HT1080 (cell line): ENCODE measurements around the gene HARBI1. TPM values are rescaled to one million over a fixed set of nuclear protein-coding genes. Genes with fewer than 3 reads are reported as not detected.

ENCODE experiments used
- DNase-seq: peaks from one replicate; pipeline ENCODE4 v3.0.0-alpha.2; 2015; ENCODE audit warnings: low read depth
- total RNA-seq: library from RNA; depleted of rRNA; stranded (reverse); fragments of >200 nt; shearing (Covaris generic); gene quantifications from 2 replicates; pipeline ENCODE4 v1.2.3, GENCODE V29; 2014; rRNA removed

The HARBI1 gene
- total RNA-seq, 1 experiment from 2014 or later = 4.5 TPM

GRCh38 chr11:46554213-46555147 is 62.5 kb downstream of the HARBI1 start:
- DNase-seq = peak; percentile 87

- DNase-seq = no peak
Measured at GRCh38 chr11:46553814-46554212, 63.2 kb downstream of the HARBI1 start.

Other genes starting within 250 kb of the HARBI1 start
- 40.5 and 54.9 TPM in 2 replicates for gene MDK, start 235.6 kb downstream of the HARBI1 start, total RNA-seq
- 0.40 and 0.57 TPM in 2 replicates for gene CHRM4, start 225.5 kb downstream of the HARBI1 start, total RNA-seq
- 15.3 and 17.2 TPM in 2 replicates for gene AMBRA1, start 23.2 kb downstream of the HARBI1 start, total RNA-seq
- gene ATG13, start 326 bp upstream of the HARBI1 start, total RNA-seq = 68.6 and 117 TPM in 2 replicates
- 27.4 and 46.9 TPM in 2 replicates for gene ARHGAP1, start 83.4 kb upstream of the HARBI1 start, total RNA-seq
- gene ZNF408, start 83.8 kb upstream of the HARBI1 start, total RNA-seq = 11.5 and 11.8 TPM in 2 replicates
- gene F2, start 102.0 kb upstream of the HARBI1 start, total RNA-seq = not detected in 2 replicates
- gene CKAP5, start 229.1 kb upstream of the HARBI1 start, total RNA-seq = 90.7 and 110 TPM in 2 replicates